ENCODE measurements around the gene MXD4.
A peak's percentile ranks its signal among the peaks of the same experiment; 100 is the strongest.
"Not testable (repeated sequence)": the region's sequence is repeated elsewhere in the genome, so short reads cannot be mapped to it uniquely, and the experiment has no call there.

The MXD4 gene

DNA sequence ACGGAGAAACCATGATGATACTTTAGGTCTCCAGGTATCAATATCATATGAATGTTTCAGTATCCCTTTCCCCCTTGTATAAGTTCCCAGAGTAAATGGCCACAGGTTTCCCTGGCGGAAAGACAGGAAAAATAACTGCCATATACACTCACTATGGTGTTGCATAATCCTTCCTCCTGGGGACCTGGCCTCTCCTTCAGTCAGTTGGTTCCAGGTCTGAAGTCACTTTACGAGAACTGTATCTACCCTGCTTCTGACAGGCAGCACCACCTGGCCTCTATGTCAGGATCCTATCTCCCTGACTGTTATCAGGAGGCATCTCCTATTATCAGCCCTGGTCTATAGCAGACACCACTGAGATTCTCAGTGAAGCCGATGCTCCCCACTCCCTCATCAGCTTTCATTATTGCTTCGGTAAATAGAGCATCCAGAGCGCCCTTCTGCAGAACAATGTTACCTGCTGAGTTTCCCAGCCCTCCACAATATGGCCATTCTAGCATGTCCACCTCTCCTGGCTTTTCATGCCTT, 42.6 kb downstream of the MXD4 start:
- DNase-seq (ENCODE audit: low read depth) = no peak

DNA sequence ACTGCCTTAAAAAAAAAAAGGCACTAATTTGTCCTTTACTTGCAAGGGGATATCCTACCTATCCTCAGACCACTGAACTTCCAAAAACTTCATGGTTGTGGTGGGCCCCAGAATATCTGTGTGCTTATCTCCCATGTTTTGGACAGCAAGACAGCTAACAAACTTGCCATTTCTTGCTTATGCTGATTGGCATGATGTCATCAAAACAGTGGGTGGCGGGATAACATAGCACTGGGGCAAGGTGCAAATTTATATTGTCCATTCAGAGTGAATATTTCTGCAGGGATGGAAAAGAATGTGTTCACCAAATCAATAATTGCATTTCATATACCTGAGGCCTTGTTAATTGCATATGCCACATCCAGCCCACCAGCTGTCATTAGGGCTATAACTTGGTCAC, 43.5 kb downstream of the MXD4 start:
- DNase-seq (ENCODE audit: low read depth) = no peak

DNA sequence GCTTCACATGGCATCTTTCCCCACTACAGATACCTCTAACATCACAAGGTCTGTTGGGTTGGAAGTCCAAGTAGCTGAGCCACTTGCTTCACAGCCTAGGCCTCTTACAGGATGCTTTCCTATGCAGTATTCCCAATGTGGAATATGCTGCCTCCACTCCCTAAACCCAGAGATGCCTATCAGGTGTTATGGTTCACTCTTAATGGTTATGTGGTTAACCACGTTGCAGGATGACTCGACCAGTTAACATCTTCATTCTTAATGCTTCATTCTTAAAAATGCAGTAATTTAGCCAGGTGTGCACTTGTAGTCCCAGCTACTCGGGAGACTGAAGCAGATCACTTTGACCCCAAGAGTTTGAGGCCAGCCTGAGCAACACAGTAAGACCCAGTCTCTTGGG, 44.2 kb downstream of the MXD4 start:
- DNase-seq (ENCODE audit: low read depth) = peak; percentile 34

DNA sequence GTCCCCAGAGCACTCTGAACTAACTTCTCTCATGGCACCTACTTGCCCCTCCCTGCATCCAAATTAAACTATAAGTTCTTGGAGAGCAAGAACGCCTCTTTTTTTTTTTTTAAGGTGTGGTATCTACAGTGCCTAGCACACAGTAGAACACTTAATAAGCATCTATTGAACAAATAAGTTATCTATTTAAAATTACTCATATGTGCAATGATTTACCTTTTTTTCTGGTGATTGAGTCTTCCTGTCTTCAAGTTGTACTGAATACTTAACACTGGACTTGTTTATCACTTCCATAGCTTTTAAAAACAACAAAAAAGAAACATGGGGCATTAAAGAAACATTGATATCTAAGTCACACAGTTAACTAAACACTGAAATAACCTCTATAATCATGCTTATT, 49.1 kb downstream of the MXD4 start:
- no peak for DNase-seq (ENCODE audit: low read depth)

DNA sequence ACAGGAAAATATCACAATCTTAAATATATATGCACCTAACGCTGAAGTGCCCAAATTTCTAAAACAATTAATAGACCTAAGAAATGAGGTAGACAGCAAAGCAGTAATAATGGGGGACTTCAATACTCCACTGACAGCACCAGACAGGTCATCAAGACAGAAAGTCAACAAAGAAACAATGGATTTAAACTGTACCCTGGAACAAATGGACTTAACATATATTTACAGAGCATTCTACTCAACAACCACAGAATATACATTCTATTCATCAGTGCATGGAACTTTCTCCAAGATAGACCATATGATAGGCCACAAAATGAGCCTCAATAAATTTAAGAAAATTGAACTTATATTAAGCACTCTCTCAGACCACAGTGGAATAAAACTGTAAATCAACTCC, 59.1 kb downstream of the MXD4 start:
- DNase-seq (ENCODE audit: low read depth) = not testable (repeated sequence)

Measured in EH (cell line).